ENCODE results near the gene POFUT2.

Gene POFUT2
- long read RNA-seq, transcript POFUT2-203 (9 exons, 2,871 nt), result major isoform, 17 of 22 reads
- long read RNA-seq, partial matches to known transcripts, result 1 of 22 reads
- long read RNA-seq, other reads (novel, unspliced or antisense), result 4 of 22 reads

GRCh38 chr21:45287438-45288391 lies at the start of gene POFUT2:
Gene POFUT2, minus strand, starts transcription at chr21:45287895. Its CDS starts 24 bp downstream, at chr21:45287871.
- Histone ChIP-seq H3K4me3 (replicated peaks; ENCODE audit: insufficient read depth, low read length) (peak within 1 kb of the TSS; percentile 93), H3K27me3 (ENCODE audit: insufficient read depth, poor library complexity, severe bottlenecking) (no peaks in the 10 kb centered on the region), H3K27ac (replicated peaks) (peak within 1 kb of the TSS; percentile 80)
- no peak for TF ChIP-seq SPI1 (IDR thresholded peaks at IDR 0.05; ENCODE audit: borderline replicate concordance, low read depth)
- TF ChIP-seq POLR2AphosphoS5 (IDR thresholded peaks at IDR 0.05; ENCODE audit: low read depth), result peak; percentile 62; the same call in 1 of the 2 replicates
- TF ChIP-seq GABPA (IDR thresholded peaks at IDR 0.05; ENCODE audit: low read depth), result peak; percentile 76
- peak; percentile 90 to 94 for DNase-seq (ENCODE audit: low read depth in 1 of 2, low spot score in 1 of 2)

DNA sequence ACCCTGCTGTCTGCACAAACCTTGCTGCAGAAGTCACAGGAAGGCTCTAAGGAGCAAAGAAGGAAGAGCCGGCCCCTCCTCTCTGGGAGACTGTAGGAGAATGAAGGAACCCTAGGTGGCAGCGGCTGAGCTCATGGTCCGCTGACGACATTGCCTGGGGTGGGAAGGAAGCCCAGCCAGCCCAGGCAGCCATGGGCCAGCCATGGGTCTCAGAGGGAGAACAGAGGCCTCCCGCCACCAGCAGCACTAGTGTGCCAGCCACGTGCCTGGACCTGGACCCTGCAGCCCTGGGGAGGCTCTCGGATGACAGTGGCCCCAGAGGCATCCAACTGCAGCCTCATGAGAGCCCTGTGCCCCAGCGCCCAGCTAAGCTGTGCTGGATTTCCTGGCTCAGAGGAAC lies 49.2 kb upstream of the POFUT2 start:
- Histone ChIP-seq H3K4me3 (replicated peaks; ENCODE audit: insufficient read depth, low read length) (no peak overlapping the region), H3K27me3 (ENCODE audit: insufficient read depth, poor library complexity, severe bottlenecking) (peaks cover 2% of the 10 kb centered on the region), H3K27ac (replicated peaks) (no peak overlapping the region)
- TF ChIP-seq SPI1 (IDR thresholded peaks at IDR 0.05; ENCODE audit: borderline replicate concordance, low read depth) (no peak), CTCF (IDR thresholded peaks at IDR 0.05; ENCODE audit: insufficient read depth, low read length) (no peak), POLR2AphosphoS5 (IDR thresholded peaks at IDR 0.05; ENCODE audit: low read depth) (no peak), GABPA (IDR thresholded peaks at IDR 0.05; ENCODE audit: low read depth) (no peak)
- TF ChIP-seq, protein P1, sequence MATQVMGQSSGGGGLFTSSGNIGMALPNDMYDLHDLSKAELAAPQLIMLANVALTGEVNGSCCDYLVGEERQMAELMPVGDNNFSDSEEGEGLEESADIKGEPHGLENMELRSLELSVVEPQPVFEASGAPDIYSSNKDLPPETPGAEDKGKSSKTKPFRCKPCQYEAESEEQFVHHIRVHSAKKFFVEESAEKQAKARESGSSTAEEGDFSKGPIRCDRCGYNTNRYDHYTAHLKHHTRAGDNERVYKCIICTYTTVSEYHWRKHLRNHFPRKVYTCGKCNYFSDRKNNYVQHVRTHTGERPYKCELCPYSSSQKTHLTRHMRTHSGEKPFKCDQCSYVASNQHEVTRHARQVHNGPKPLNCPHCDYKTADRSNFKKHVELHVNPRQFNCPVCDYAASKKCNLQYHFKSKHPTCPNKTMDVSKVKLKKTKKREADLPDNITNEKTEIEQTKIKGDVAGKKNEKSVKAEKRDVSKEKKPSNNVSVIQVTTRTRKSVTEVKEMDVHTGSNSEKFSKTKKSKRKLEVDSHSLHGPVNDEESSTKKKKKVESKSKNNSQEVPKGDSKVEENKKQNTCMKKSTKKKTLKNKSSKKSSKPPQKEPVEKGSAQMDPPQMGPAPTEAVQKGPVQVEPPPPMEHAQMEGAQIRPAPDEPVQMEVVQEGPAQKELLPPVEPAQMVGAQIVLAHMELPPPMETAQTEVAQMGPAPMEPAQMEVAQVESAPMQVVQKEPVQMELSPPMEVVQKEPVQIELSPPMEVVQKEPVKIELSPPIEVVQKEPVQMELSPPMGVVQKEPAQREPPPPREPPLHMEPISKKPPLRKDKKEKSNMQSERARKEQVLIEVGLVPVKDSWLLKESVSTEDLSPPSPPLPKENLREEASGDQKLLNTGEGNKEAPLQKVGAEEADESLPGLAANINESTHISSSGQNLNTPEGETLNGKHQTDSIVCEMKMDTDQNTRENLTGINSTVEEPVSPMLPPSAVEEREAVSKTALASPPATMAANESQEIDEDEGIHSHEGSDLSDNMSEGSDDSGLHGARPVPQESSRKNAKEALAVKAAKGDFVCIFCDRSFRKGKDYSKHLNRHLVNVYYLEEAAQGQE (IDR thresholded peaks at IDR 0.05; ENCODE audit: insufficient replicate concordance, low read depth), result no peak
- no peak for DNase-seq (ENCODE audit: low read depth in 1 of 2, low spot score in 1 of 2)

GRCh38 chr21:45336535-45336810 lies 48.8 kb upstream of the POFUT2 start:
- Histone ChIP-seq H3K4me3 (replicated peaks; ENCODE audit: insufficient read depth, low read length) (no peak overlapping the region), H3K27ac (replicated peaks) (no peak overlapping the region), H3K27me3 (ENCODE audit: insufficient read depth, poor library complexity, severe bottlenecking) (peaks cover 2% of the 10 kb centered on the region)
- no peak for DNase-seq (ENCODE audit: low read depth in 1 of 2, low spot score in 1 of 2)
- TF ChIP-seq, protein P1 (IDR thresholded peaks at IDR 0.05; ENCODE audit: insufficient replicate concordance, low read depth), result no peak
- TF ChIP-seq GABPA (IDR thresholded peaks at IDR 0.05; ENCODE audit: low read depth), result no peak
- TF ChIP-seq CTCF (IDR thresholded peaks at IDR 0.05; ENCODE audit: insufficient read depth, low read length), result no peak
- no peak for TF ChIP-seq POLR2AphosphoS5 (IDR thresholded peaks at IDR 0.05; ENCODE audit: low read depth)
- TF ChIP-seq SPI1 (IDR thresholded peaks at IDR 0.05; ENCODE audit: borderline replicate concordance, low read depth), result no peak

DNA sequence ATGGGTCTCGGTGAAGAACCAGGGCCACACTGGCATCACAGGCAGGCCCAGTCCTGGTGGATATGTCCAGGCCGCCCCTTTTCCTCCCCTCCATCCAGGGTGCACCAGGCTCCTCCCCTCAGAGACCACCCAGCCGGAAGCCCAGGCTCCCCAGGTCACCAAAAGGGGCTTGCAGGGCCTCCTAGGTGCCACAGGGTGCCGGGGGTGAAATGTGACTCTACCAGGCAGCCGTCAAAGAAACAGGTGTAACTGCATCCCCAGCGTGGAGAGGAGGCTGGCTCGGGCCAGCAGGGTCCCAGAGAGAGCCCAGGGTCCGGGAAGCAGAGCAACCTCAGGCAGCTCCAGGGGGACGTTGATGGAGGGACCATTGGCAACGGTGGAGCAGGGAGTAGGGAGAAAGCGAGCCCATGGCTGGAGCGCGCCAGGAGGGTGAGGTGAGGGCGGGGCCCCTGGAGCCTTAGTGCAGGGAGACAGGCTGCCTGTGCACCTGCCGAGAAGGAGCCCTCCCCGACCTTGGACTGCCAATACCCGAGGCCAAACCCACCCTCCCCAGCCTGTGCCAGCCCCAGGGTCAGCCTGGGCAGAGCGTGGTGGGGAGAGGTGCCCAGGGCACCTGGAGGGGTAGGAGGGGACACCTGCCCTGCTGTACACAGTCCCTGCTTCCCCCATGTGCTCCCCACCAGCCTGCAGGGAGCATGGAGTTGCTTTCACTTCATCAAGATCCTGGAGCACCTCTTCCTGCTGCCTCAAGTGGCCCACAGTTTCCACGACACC lies 48.3 kb upstream of the POFUT2 start:
- no peak for DNase-seq (ENCODE audit: low read depth in 1 of 2, low spot score in 1 of 2)
- TF ChIP-seq GABPA (IDR thresholded peaks at IDR 0.05; ENCODE audit: low read depth) (no peak), SPI1 (IDR thresholded peaks at IDR 0.05; ENCODE audit: borderline replicate concordance, low read depth) (no peak), CTCF (IDR thresholded peaks at IDR 0.05; ENCODE audit: insufficient read depth, low read length) (no peak), POLR2AphosphoS5 (IDR thresholded peaks at IDR 0.05; ENCODE audit: low read depth) (no peak)
- TF ChIP-seq, protein P1 (IDR thresholded peaks at IDR 0.05; ENCODE audit: insufficient replicate concordance, low read depth), result no peak
- Histone ChIP-seq H3K4me3 (replicated peaks; ENCODE audit: insufficient read depth, low read length) (no peak overlapping the region), H3K27me3 (ENCODE audit: insufficient read depth, poor library complexity, severe bottlenecking) (peaks cover 2% of the 10 kb centered on the region), H3K27ac (replicated peaks) (no peak overlapping the region)
